ENCODE data around the gene SLC35A1.
A peak's percentile ranks its signal among the peaks of the same experiment; 100 is the strongest.

The SLC35A1 gene

GRCh38 chr6:87540539-87540938, 67.8 kb downstream of the SLC35A1 start:
- in situ Hi-C loops (cut with MboI; ENCODE audit: low sequenced_read_pairs): no loop called here
- Histone ChIP-seq H3K9me3 (no peaks in the 10 kb centered on the region), H3K4me3 (no peak overlapping the region), H3K36me3 (replicated peaks) (peaks cover 35% of the 10 kb centered on the region), H3K4me1 (peaks cover 2% of the 10 kb centered on the region; the same call in 1 of the 2 replicates), H3K27me3 (ENCODE audit: low read depth) (no peaks in the 10 kb centered on the region)
- DNase-seq (ENCODE audit: low spot score in 2 of 2): no peak

- H3K36me3 ChIP-seq (replicated peaks): peaks cover 35% of the 10 kb centered on the region
- DNase-seq (ENCODE audit: low spot score in 2 of 2): no peak
- H3K4me3 ChIP-seq: no peak overlapping the region
- H3K9me3 ChIP-seq: no peaks in the 10 kb centered on the region
- in situ Hi-C loops (cut with MboI; ENCODE audit: low sequenced_read_pairs): no loop called here
- no peaks in the 10 kb centered on the region for H3K27me3 ChIP-seq (ENCODE audit: low read depth)
- H3K4me1 ChIP-seq: peaks cover 2% of the 10 kb centered on the region; the same call in 1 of the 2 replicates
Observed at GRCh38 chr6:87541041-87541440, 68.3 kb downstream of the SLC35A1 start.

GRCh38 chr6:87541744-87542143, 69.0 kb downstream of the SLC35A1 start:
- Histone ChIP-seq H3K36me3 (replicated peaks) (peaks cover 35% of the 10 kb centered on the region), H3K4me1 (peaks cover 2% of the 10 kb centered on the region; the same call in 1 of the 2 replicates), H3K4me3 (no peak overlapping the region), H3K9me3 (no peaks in the 10 kb centered on the region), H3K27me3 (ENCODE audit: low read depth) (no peaks in the 10 kb centered on the region)
- in situ Hi-C loops (cut with MboI; ENCODE audit: low sequenced_read_pairs): no loop called here
- no peak for DNase-seq (ENCODE audit: low spot score in 2 of 2)

GRCh38 chr6:87543696-87544473, 71.1 kb downstream of the SLC35A1 start:
- Histone ChIP-seq H3K36me3 (replicated peaks) (peaks cover 42% of the 10 kb centered on the region), H3K27me3 (ENCODE audit: low read depth) (no peaks in the 10 kb centered on the region), H3K4me1 (no peaks in the 10 kb centered on the region), H3K4me3 (no peak overlapping the region), H3K9me3 (no peaks in the 10 kb centered on the region)
- DNase-seq (ENCODE audit: low spot score in 2 of 2): no peak
- in situ Hi-C loops (cut with MboI; ENCODE audit: low sequenced_read_pairs): no loop called here

GRCh38 chr6:87544474-87544735, 71.6 kb downstream of the SLC35A1 start:
- in situ Hi-C loops (cut with MboI; ENCODE audit: low sequenced_read_pairs): no loop called here
- no peaks in the 10 kb centered on the region for H3K27me3 ChIP-seq (ENCODE audit: low read depth)
- no peaks in the 10 kb centered on the region for H3K9me3 ChIP-seq
- no peak for DNase-seq (ENCODE audit: low spot score in 2 of 2)
- H3K4me1 ChIP-seq: no peaks in the 10 kb centered on the region
- H3K36me3 ChIP-seq (replicated peaks): peaks cover 38% of the 10 kb centered on the region
- no peak overlapping the region for H3K4me3 ChIP-seq

- H3K36me3 ChIP-seq (replicated peaks): peaks cover 32% of the 10 kb centered on the region
- H3K4me3 ChIP-seq: no peak overlapping the region
- in situ Hi-C loops (cut with MboI; ENCODE audit: low sequenced_read_pairs): no loop called here
- no peaks in the 10 kb centered on the region for H3K4me1 ChIP-seq
- no peaks in the 10 kb centered on the region for H3K9me3 ChIP-seq
- H3K27me3 ChIP-seq (ENCODE audit: low read depth): no peaks in the 10 kb centered on the region
- DNase-seq (ENCODE audit: low spot score in 2 of 2): no peak
Observed at GRCh38 chr6:87551799-87552198, 79.0 kb downstream of the SLC35A1 start.

GRCh38 chr6:87553159-87553765, 80.5 kb downstream of the SLC35A1 start:
- in situ Hi-C loops (cut with MboI; ENCODE audit: low sequenced_read_pairs): no loop called here
- H3K27me3 ChIP-seq (ENCODE audit: low read depth): no peaks in the 10 kb centered on the region
- H3K9me3 ChIP-seq: no peaks in the 10 kb centered on the region
- DNase-seq (ENCODE audit: low spot score in 2 of 2): no peak
- no peak overlapping the region for H3K4me3 ChIP-seq
- no peaks in the 10 kb centered on the region for H3K4me1 ChIP-seq
- peaks cover 35% of the 10 kb centered on the region for H3K36me3 ChIP-seq (replicated peaks)

GRCh38 chr6:87555506-87555905, 82.7 kb downstream of the SLC35A1 start:
- H3K4me1 ChIP-seq: peaks cover under 1% of the 10 kb centered on the region; the same call in 1 of the 2 replicates
- H3K9me3 ChIP-seq: no peaks in the 10 kb centered on the region
- peaks cover 28% of the 10 kb centered on the region for H3K36me3 ChIP-seq (replicated peaks)
- H3K27me3 ChIP-seq (ENCODE audit: low read depth): no peaks in the 10 kb centered on the region
- no peak for DNase-seq (ENCODE audit: low spot score in 2 of 2)
- in situ Hi-C loops (cut with MboI; ENCODE audit: low sequenced_read_pairs): no loop called here
- no peak overlapping the region for H3K4me3 ChIP-seq

- peaks cover 40% of the 10 kb centered on the region for H3K36me3 ChIP-seq (replicated peaks)
- DNase-seq (ENCODE audit: low spot score in 2 of 2): no peak
- in situ Hi-C loops (cut with MboI; ENCODE audit: low sequenced_read_pairs): no loop called here
Observed at GRCh38 chr6:87558446-87558845, 85.7 kb downstream of the SLC35A1 start.

GRCh38 chr6:87561017-87561416, 88.2 kb downstream of the SLC35A1 start:
- H3K4me1 ChIP-seq: peaks cover 13% of the 10 kb centered on the region
- H3K27me3 ChIP-seq (ENCODE audit: low read depth): no peaks in the 10 kb centered on the region
- in situ Hi-C loops (cut with MboI; ENCODE audit: low sequenced_read_pairs): no loop called here
- DNase-seq (ENCODE audit: low spot score in 2 of 2): peak; percentile 42 to 83
- H3K4me3 ChIP-seq: no peak overlapping the region
- H3K36me3 ChIP-seq (replicated peaks): peaks cover 27% of the 10 kb centered on the region
- no peaks in the 10 kb centered on the region for H3K9me3 ChIP-seq

More at GRCh38 chr6:87558446-87558845, 85.7 kb downstream of the SLC35A1 start:
- Histone ChIP-seq H3K4me1 (peaks cover 13% of the 10 kb centered on the region), H3K4me3 (no peak overlapping the region), H3K27me3 (ENCODE audit: low read depth) (no peaks in the 10 kb centered on the region), H3K9me3 (no peaks in the 10 kb centered on the region)
